ENCODE results near the gene PI4K2B.

DNA sequence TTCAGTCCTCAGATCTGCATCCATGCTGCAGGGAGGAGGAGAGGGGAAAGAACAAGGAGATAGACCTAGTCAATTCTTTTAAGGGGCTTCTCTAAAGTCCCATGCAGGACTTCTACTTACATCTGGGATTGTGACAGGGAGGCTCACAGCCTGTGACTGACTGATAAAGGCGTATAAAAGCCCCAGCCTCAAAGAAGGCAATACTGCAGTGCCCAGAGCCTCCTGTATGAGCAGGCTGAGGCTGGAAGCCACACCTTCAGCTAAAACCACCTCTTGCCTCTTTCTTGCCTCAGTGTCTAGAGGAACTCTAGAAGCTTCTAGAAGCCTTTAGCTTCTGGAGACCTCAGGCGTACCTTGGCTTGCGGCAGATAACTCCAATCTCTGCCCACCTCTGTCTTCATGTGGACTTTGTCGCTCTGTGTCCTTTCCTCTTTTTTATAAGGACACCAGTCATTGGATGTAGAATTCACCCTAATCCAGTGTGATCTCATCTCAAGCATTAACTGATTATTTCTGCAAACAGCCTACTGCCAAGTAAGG is 72.8 kb downstream of the PI4K2B start:
- TF ChIP-seq, protein P1, sequence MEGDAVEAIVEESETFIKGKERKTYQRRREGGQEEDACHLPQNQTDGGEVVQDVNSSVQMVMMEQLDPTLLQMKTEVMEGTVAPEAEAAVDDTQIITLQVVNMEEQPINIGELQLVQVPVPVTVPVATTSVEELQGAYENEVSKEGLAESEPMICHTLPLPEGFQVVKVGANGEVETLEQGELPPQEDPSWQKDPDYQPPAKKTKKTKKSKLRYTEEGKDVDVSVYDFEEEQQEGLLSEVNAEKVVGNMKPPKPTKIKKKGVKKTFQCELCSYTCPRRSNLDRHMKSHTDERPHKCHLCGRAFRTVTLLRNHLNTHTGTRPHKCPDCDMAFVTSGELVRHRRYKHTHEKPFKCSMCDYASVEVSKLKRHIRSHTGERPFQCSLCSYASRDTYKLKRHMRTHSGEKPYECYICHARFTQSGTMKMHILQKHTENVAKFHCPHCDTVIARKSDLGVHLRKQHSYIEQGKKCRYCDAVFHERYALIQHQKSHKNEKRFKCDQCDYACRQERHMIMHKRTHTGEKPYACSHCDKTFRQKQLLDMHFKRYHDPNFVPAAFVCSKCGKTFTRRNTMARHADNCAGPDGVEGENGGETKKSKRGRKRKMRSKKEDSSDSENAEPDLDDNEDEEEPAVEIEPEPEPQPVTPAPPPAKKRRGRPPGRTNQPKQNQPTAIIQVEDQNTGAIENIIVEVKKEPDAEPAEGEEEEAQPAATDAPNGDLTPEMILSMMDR (conservative IDR thresholded peaks at IDR 0.05; ENCODE audit: low read depth in 2 of 2): no peak
- TF ChIP-seq ZNF331 (CRISPR knock-in tag; IDR thresholded peaks at IDR 0.05; ENCODE audit: low read depth) (no peak), CREB1 (CRISPR knock-in tag; IDR thresholded peaks at IDR 0.05; ENCODE audit: low read depth) (no peak), EZH2 (IDR thresholded peaks at IDR 0.05; ENCODE audit: low read depth, unreplicated experiment) (no peak), EZH2phosphoT487 (IDR thresholded peaks at IDR 0.05; ENCODE audit: unreplicated experiment) (no peak), POLR2AphosphoS5 (IDR thresholded peaks at IDR 0.05; ENCODE audit: low read depth) (no peak), STAT1 (IDR thresholded peaks at IDR 0.05; ENCODE audit: unreplicated experiment) (no peak), ZNF114 (CRISPR knock-in tag; IDR thresholded peaks at IDR 0.05) (no peak), JUNB (IDR thresholded peaks at IDR 0.05; ENCODE audit: unreplicated experiment) (no peak), NANOG (IDR thresholded peaks at IDR 0.05; ENCODE audit: borderline replicate concordance) (no peak)
- TF ChIP-seq, protein P2, sequence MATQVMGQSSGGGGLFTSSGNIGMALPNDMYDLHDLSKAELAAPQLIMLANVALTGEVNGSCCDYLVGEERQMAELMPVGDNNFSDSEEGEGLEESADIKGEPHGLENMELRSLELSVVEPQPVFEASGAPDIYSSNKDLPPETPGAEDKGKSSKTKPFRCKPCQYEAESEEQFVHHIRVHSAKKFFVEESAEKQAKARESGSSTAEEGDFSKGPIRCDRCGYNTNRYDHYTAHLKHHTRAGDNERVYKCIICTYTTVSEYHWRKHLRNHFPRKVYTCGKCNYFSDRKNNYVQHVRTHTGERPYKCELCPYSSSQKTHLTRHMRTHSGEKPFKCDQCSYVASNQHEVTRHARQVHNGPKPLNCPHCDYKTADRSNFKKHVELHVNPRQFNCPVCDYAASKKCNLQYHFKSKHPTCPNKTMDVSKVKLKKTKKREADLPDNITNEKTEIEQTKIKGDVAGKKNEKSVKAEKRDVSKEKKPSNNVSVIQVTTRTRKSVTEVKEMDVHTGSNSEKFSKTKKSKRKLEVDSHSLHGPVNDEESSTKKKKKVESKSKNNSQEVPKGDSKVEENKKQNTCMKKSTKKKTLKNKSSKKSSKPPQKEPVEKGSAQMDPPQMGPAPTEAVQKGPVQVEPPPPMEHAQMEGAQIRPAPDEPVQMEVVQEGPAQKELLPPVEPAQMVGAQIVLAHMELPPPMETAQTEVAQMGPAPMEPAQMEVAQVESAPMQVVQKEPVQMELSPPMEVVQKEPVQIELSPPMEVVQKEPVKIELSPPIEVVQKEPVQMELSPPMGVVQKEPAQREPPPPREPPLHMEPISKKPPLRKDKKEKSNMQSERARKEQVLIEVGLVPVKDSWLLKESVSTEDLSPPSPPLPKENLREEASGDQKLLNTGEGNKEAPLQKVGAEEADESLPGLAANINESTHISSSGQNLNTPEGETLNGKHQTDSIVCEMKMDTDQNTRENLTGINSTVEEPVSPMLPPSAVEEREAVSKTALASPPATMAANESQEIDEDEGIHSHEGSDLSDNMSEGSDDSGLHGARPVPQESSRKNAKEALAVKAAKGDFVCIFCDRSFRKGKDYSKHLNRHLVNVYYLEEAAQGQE (IDR thresholded peaks at IDR 0.05; ENCODE audit: unreplicated experiment): no peak
- TF ChIP-seq, protein P3, sequence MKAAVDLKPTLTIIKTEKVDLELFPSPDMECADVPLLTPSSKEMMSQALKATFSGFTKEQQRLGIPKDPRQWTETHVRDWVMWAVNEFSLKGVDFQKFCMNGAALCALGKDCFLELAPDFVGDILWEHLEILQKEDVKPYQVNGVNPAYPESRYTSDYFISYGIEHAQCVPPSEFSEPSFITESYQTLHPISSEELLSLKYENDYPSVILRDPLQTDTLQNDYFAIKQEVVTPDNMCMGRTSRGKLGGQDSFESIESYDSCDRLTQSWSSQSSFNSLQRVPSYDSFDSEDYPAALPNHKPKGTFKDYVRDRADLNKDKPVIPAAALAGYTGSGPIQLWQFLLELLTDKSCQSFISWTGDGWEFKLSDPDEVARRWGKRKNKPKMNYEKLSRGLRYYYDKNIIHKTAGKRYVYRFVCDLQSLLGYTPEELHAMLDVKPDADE (IDR thresholded peaks at IDR 0.05): no peak
